GM23338 (cell line): ENCODE measurements around the gene TMED7. TPM values are rescaled to one million over a fixed set of nuclear protein-coding genes. Genes with fewer than 3 reads are reported as not detected.

ENCODE experiments used
- ATAC-seq: fragments of 200-7000 bp; cut with Tn5 transposase; 3 replicates; pipeline ENCODE4 v1.9.1; 2020
- DNase-seq: peaks from one replicate; pipeline ENCODE4 v3.0.0-alpha.2; 2015; ENCODE audit warnings: low spot score
- H2AFZ ChIP-seq: fragments of 200-600 bp; sonication (generic); 2 replicates; pipeline ENCODE4 v1.8.0; 2016; ENCODE audit warnings: antibody characterized with exemption, mild to moderate bottlenecking, moderate library complexity
- H3F3A ChIP-seq: fragments of 200-600 bp; sonication (generic); replicated peaks from 2 replicates; pipeline ENCODE4 v1.8.0; 2017; ENCODE audit warnings: antibody characterized with exemption, mixed run types, low read depth
- H3K27ac ChIP-seq: fragments of 200-600 bp; sonication (generic); 2 replicates; pipeline ENCODE4 v1.6.1; 2016; ENCODE audit warnings: low read depth
- H3K27me3 ChIP-seq: fragments of 200-600 bp; sonication (generic); 2 replicates; pipeline ENCODE4 v1.8.0; 2016; ENCODE audit warnings: mild to moderate bottlenecking, mixed run types, moderate library complexity; ENCODE audit not compliant: insufficient read depth
- H3K36me3 ChIP-seq: fragments of 200-600 bp; sonication (generic); 2 replicates; pipeline ENCODE4 v1.8.0; 2016; ENCODE audit warnings: mild to moderate bottlenecking; ENCODE audit not compliant: insufficient read depth
- H3K4me1 ChIP-seq: fragments of 200-600 bp; sonication (generic); 2 replicates; pipeline ENCODE4 v1.8.0; 2016; ENCODE audit warnings: mild to moderate bottlenecking, moderate library complexity; ENCODE audit not compliant: insufficient read depth
- H3K4me2 ChIP-seq: fragments of 200-600 bp; sonication (generic); 2 replicates; pipeline ENCODE4 v1.7.1; 2017; ENCODE audit warnings: mixed run types
- H3K4me3 ChIP-seq: fragments of 200-600 bp; sonication (generic); 2 replicates; pipeline ENCODE4 v1.6.1; 2016; ENCODE audit warnings: mixed run types
- H3K79me2 ChIP-seq: fragments of 200-600 bp; sonication (generic); replicated peaks from 2 replicates; pipeline ENCODE4 v1.8.0; 2017; ENCODE audit warnings: mild to moderate bottlenecking; ENCODE audit not compliant: insufficient read depth
- H3K9me2 ChIP-seq: fragments of 200-600 bp; sonication (generic); 2 replicates; pipeline ENCODE4 v1.8.0; 2017; ENCODE audit not compliant: insufficient read depth
- H4K20me1 ChIP-seq: fragments of 200-600 bp; sonication (generic); replicated peaks from 2 replicates; pipeline ENCODE4 v1.8.0; 2017; ENCODE audit warnings: mild to moderate bottlenecking; ENCODE audit not compliant: insufficient read depth
- H3K27ac Mint-ChIP-seq: 2 replicates; pipeline ENCODE4 v1.8.0; 2020; ENCODE audit warnings: inconsistent platforms, mild to moderate bottlenecking, moderate library complexity, mixed read lengths
- H3K27me3 Mint-ChIP-seq: 3 replicates; pipeline ENCODE4 v1.8.0; 2022; ENCODE audit warnings: low read depth, mild to moderate bottlenecking, moderate library complexity, mixed read lengths, inconsistent platforms; ENCODE audit not compliant: insufficient read depth, poor library complexity
- H3K36me3 Mint-ChIP-seq: 3 replicates; pipeline ENCODE4 v1.8.0; 2021; ENCODE audit warnings: low read depth, mild to moderate bottlenecking, inconsistent platforms, moderate library complexity, mixed read lengths
- H3K4me1 Mint-ChIP-seq: 3 replicates; pipeline ENCODE4 v1.8.0; 2020; ENCODE audit warnings: mild to moderate bottlenecking, inconsistent platforms, mixed read lengths
- H3K4me3 Mint-ChIP-seq: 3 replicates; pipeline ENCODE4 v1.8.0; 2021; ENCODE audit warnings: moderate library complexity, mild to moderate bottlenecking, inconsistent platforms, mixed read lengths
- H3K9me3 Mint-ChIP-seq: 3 replicates; pipeline ENCODE4 v1.8.0; 2020; ENCODE audit warnings: moderate library complexity, mild to moderate bottlenecking, inconsistent platforms, mixed read lengths
- CREB1 ChIP-seq: fragments of 250-450 bp; sonication (Bioruptor Pico); IDR thresholded peaks from 2 replicates; pipeline ENCODE4 v1.5.0; 2020; ENCODE audit warnings: low read depth, mild to moderate bottlenecking, moderate library complexity
- EZH2 ChIP-seq: fragments of 200-600 bp; sonication (generic); IDR thresholded peaks from one replicate; pipeline ENCODE4 v1.8.0; 2017; ENCODE audit warnings: antibody characterized with exemption, mild to moderate bottlenecking, low read depth; ENCODE audit not compliant: unreplicated experiment
- EZH2phosphoT487 ChIP-seq: fragments of 200-600 bp; sonication (generic); IDR thresholded peaks from one replicate; pipeline ENCODE4 v1.8.1; 2018; ENCODE audit warnings: antibody characterized with exemption; ENCODE audit not compliant: unreplicated experiment
- JUNB ChIP-seq: IDR thresholded peaks from one replicate; pipeline ENCODE4 v1.6.1; 2016; ENCODE audit warnings: antibody characterized with exemption; ENCODE audit not compliant: unreplicated experiment
- NANOG ChIP-seq: IDR thresholded peaks from 2 replicates; pipeline ENCODE4 v1.6.1; 2016; ENCODE audit warnings: antibody characterized with exemption, borderline replicate concordance
- POLR2AphosphoS5 ChIP-seq: IDR thresholded peaks from 2 replicates; pipeline ENCODE4 v1.6.1; 2016; ENCODE audit warnings: antibody characterized with exemption, low read depth
- STAT1 ChIP-seq: IDR thresholded peaks from one replicate; pipeline ENCODE4 v1.6.1; 2016; ENCODE audit warnings: antibody characterized with exemption; ENCODE audit not compliant: unreplicated experiment
- ZNF114 ChIP-seq: fragments of 250-450 bp; sonication (Bioruptor Pico); IDR thresholded peaks from 2 replicates; pipeline ENCODE4 v1.5.0; 2020; ENCODE audit warnings: mild to moderate bottlenecking, moderate library complexity
- ZNF331 ChIP-seq: fragments of 250-450 bp; sonication (Bioruptor Pico); IDR thresholded peaks from 2 replicates; pipeline ENCODE4 v1.5.0; 2020; ENCODE audit warnings: low read depth, mild to moderate bottlenecking, moderate library complexity
- polyA plus RNA-seq: library from polyadenylated mRNA; unstranded; fragments of >200 nt; fragmentation: Nextera tagmentation; extraction: Ambion mirVana; gene quantifications from 2 replicates; pipeline ENCODE4 v1.2.1, GENCODE V29; 2016
- total RNA-seq: library from RNA; depleted of rRNA; stranded (reverse); fragments of >200 nt; shearing (Covaris generic); gene quantifications from 2 replicates; pipeline ENCODE4 v1.2.3, GENCODE V29; 2014
- TF ChIP-seq, protein P1 (sequence below): fragments of 250-450 bp; sonication (Bioruptor Pico); IDR thresholded peaks from 2 replicates; pipeline ENCODE4 v1.5.0; 2020; ENCODE audit warnings: mild to moderate bottlenecking, moderate library complexity
- TF ChIP-seq, protein P2 (sequence below): IDR thresholded peaks from one replicate; pipeline ENCODE4 v1.6.1; 2018; ENCODE audit warnings: antibody characterized with exemption; ENCODE audit not compliant: unreplicated experiment
- TF ChIP-seq, protein P3 (sequence below): IDR thresholded peaks from 2 replicates; pipeline ENCODE4 v1.6.1; 2016; ENCODE audit warnings: antibody characterized with exemption
- TF ChIP-seq, protein P4 (sequence below), 2 experiments: fragments of 200-600 bp in 1 of 2; sonication (generic) in 1 of 2; conservative IDR thresholded peaks; 2 replicates each; pipeline versions ENCODE4 v1.5.1 to v1.6.1; 2016 to 2017; ENCODE audit warnings: antibody characterized with exemption in 2 of 2, low read depth in 2 of 2, mild to moderate bottlenecking in 2 of 2, moderate library complexity in 1 of 2

The TMED7 gene
- total and polyA plus RNA-seq, 2 experiments from 2014 or later, result 30.2 to 158 TPM

DNA sequence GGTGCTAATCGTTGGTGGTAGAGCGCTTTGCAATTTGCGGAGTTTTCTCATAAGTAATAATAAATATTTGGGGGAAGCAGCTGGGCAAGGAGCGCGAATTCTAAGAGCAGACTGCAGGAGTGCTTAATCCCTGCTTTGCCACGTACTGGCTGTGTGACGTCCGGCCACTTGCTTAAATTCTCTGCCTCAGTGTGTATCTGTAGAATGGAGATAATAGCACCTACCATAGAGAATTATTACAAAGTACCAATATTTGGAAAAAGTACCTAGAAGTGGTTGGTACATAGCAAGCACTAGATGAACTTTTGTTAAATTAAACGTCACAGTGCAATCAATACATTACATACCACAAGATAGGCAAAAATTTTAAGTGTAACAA lies 598 bp upstream of the TMED7 start:
- Mint-ChIP-seq H3K4me3 (no peak overlapping the region; the same call in 2 of the 3 replicates), H3K27ac (peak overlapping the region; percentile 96), H3K9me3 (no peaks in the 10 kb centered on the region), H3K27me3 (peaks cover 2% of the 10 kb centered on the region), H3K4me1 (peaks cover 14% of the 10 kb centered on the region), H3K36me3 (no peaks in the 10 kb centered on the region)
- Histone ChIP-seq H3K27me3 (no peaks in the 10 kb centered on the region), H4K20me1 (peaks cover 6% of the 10 kb centered on the region; the same call in 1 of the 2 replicates), H3K4me1 (peaks cover 19% of the 10 kb centered on the region), H3K4me2 (peak overlapping the region; percentile 90), H3K4me3 (peak overlapping the region; percentile 99), H3K27ac (no peak overlapping the region), H3K9me2 (no peaks in the 10 kb centered on the region), H2AFZ (peak overlapping the region; percentile 30; the same call in 1 of the 2 replicates), H3K36me3 (no peaks in the 10 kb centered on the region), H3F3A (no peaks in the 10 kb centered on the region), H3K79me2 (peaks cover 45% of the 10 kb centered on the region)
- DNase-seq (no peak), ATAC-seq (peak; percentile 6)
- no peak for TF ChIP-seq POLR2AphosphoS5
- TF ChIP-seq NANOG, result no peak
- TF ChIP-seq JUNB, result no peak
- TF ChIP-seq, protein P1, sequence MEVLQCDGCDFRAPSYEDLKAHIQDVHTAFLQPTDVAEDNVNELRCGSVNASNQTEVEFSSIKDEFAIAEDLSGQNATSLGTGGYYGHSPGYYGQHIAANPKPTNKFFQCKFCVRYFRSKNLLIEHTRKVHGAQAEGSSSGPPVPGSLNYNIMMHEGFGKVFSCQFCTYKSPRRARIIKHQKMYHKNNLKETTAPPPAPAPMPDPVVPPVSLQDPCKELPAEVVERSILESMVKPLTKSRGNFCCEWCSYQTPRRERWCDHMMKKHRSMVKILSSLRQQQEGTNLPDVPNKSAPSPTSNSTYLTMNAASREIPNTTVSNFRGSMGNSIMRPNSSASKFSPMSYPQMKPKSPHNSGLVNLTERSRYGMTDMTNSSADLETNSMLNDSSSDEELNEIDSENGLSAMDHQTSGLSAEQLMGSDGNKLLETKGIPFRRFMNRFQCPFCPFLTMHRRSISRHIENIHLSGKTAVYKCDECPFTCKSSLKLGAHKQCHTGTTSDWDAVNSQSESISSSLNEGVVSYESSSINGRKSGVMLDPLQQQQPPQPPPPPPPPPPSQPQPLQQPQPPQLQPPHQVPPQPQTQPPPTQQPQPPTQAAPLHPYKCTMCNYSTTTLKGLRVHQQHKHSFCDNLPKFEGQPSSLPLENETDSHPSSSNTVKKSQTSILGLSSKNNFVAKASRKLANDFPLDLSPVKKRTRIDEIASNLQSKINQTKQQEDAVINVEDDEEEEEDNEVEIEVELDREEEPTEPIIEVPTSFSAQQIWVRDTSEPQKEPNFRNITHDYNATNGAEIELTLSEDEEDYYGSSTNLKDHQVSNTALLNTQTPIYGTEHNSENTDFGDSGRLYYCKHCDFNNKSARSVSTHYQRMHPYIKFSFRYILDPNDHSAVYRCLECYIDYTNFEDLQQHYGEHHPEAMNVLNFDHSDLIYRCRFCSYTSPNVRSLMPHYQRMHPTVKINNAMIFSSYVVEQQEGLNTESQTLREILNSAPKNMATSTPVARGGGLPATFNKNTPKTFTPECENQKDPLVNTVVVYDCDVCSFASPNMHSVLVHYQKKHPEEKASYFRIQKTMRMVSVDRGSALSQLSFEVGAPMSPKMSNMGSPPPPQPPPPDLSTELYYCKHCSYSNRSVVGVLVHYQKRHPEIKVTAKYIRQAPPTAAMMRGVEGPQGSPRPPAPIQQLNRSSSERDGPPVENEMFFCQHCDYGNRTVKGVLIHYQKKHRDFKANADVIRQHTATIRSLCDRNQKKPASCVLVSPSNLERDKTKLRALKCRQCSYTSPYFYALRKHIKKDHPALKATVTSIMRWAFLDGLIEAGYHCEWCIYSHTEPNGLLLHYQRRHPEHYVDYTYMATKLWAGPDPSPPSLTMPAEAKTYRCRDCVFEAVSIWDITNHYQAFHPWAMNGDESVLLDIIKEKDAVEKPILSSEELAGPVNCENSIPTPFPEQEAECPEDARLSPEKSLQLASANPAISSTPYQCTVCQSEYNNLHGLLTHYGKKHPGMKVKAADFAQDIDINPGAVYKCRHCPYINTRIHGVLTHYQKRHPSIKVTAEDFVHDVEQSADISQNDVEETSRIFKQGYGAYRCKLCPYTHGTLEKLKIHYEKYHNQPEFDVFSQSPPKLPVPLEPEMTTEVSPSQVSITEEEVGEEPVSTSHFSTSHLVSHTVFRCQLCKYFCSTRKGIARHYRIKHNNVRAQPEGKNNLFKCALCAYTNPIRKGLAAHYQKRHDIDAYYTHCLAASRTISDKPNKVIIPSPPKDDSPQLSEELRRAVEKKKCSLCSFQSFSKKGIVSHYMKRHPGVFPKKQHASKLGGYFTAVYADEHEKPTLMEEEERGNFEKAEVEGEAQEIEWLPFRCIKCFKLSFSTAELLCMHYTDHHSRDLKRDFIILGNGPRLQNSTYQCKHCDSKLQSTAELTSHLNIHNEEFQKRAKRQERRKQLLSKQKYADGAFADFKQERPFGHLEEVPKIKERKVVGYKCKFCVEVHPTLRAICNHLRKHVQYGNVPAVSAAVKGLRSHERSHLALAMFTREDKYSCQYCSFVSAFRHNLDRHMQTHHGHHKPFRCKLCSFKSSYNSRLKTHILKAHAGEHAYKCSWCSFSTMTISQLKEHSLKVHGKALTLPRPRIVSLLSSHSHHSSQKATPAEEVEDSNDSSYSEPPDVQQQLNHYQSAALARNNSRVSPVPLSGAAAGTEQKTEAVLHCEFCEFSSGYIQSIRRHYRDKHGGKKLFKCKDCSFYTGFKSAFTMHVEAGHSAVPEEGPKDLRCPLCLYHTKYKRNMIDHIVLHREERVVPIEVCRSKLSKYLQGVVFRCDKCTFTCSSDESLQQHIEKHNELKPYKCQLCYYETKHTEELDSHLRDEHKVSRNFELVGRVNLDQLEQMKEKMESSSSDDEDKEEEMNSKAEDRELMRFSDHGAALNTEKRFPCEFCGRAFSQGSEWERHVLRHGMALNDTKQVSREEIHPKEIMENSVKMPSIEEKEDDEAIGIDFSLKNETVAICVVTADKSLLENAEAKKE (CRISPR knock-in tag), result no peak
- TF ChIP-seq, protein P2, sequence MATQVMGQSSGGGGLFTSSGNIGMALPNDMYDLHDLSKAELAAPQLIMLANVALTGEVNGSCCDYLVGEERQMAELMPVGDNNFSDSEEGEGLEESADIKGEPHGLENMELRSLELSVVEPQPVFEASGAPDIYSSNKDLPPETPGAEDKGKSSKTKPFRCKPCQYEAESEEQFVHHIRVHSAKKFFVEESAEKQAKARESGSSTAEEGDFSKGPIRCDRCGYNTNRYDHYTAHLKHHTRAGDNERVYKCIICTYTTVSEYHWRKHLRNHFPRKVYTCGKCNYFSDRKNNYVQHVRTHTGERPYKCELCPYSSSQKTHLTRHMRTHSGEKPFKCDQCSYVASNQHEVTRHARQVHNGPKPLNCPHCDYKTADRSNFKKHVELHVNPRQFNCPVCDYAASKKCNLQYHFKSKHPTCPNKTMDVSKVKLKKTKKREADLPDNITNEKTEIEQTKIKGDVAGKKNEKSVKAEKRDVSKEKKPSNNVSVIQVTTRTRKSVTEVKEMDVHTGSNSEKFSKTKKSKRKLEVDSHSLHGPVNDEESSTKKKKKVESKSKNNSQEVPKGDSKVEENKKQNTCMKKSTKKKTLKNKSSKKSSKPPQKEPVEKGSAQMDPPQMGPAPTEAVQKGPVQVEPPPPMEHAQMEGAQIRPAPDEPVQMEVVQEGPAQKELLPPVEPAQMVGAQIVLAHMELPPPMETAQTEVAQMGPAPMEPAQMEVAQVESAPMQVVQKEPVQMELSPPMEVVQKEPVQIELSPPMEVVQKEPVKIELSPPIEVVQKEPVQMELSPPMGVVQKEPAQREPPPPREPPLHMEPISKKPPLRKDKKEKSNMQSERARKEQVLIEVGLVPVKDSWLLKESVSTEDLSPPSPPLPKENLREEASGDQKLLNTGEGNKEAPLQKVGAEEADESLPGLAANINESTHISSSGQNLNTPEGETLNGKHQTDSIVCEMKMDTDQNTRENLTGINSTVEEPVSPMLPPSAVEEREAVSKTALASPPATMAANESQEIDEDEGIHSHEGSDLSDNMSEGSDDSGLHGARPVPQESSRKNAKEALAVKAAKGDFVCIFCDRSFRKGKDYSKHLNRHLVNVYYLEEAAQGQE, result no peak
- TF ChIP-seq, protein P3, sequence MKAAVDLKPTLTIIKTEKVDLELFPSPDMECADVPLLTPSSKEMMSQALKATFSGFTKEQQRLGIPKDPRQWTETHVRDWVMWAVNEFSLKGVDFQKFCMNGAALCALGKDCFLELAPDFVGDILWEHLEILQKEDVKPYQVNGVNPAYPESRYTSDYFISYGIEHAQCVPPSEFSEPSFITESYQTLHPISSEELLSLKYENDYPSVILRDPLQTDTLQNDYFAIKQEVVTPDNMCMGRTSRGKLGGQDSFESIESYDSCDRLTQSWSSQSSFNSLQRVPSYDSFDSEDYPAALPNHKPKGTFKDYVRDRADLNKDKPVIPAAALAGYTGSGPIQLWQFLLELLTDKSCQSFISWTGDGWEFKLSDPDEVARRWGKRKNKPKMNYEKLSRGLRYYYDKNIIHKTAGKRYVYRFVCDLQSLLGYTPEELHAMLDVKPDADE, result no peak
- TF ChIP-seq EZH2phosphoT487, result no peak
- no peak for TF ChIP-seq EZH2
- no peak for TF ChIP-seq CREB1
- TF ChIP-seq ZNF114, result no peak
- TF ChIP-seq ZNF331, result no peak
- TF ChIP-seq, protein P4, sequence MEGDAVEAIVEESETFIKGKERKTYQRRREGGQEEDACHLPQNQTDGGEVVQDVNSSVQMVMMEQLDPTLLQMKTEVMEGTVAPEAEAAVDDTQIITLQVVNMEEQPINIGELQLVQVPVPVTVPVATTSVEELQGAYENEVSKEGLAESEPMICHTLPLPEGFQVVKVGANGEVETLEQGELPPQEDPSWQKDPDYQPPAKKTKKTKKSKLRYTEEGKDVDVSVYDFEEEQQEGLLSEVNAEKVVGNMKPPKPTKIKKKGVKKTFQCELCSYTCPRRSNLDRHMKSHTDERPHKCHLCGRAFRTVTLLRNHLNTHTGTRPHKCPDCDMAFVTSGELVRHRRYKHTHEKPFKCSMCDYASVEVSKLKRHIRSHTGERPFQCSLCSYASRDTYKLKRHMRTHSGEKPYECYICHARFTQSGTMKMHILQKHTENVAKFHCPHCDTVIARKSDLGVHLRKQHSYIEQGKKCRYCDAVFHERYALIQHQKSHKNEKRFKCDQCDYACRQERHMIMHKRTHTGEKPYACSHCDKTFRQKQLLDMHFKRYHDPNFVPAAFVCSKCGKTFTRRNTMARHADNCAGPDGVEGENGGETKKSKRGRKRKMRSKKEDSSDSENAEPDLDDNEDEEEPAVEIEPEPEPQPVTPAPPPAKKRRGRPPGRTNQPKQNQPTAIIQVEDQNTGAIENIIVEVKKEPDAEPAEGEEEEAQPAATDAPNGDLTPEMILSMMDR (conservative IDR thresholded peaks at IDR 0.05; ENCODE audit: low read depth in 2 of 2), result no peak
- TF ChIP-seq STAT1, result no peak
